GM23338 (cell line): ENCODE data around the gene TAS2R19. TPM values are rescaled to one million over a fixed set of nuclear protein-coding genes. Genes with fewer than 3 reads are reported as not detected.

Experiments
- ATAC-seq: fragments of 200-7000 bp; cut with Tn5 transposase; 3 replicates; pipeline ENCODE4 v1.9.1; 2020
- DNase-seq: peaks from one replicate; pipeline ENCODE4 v3.0.0-alpha.2; 2015; ENCODE audit warnings: low spot score
- H2AFZ ChIP-seq: fragments of 200-600 bp; sonication (generic); 2 replicates; pipeline ENCODE4 v1.8.0; 2016; ENCODE audit warnings: antibody characterized with exemption, mild to moderate bottlenecking, moderate library complexity
- H3F3A ChIP-seq: fragments of 200-600 bp; sonication (generic); replicated peaks from 2 replicates; pipeline ENCODE4 v1.8.0; 2017; ENCODE audit warnings: antibody characterized with exemption, mixed run types, low read depth
- H3K27ac ChIP-seq: fragments of 200-600 bp; sonication (generic); 2 replicates; pipeline ENCODE4 v1.6.1; 2016; ENCODE audit warnings: low read depth
- H3K27me3 ChIP-seq: fragments of 200-600 bp; sonication (generic); 2 replicates; pipeline ENCODE4 v1.8.0; 2016; ENCODE audit warnings: mild to moderate bottlenecking, mixed run types, moderate library complexity; ENCODE audit not compliant: insufficient read depth
- H3K36me3 ChIP-seq: fragments of 200-600 bp; sonication (generic); 2 replicates; pipeline ENCODE4 v1.8.0; 2016; ENCODE audit warnings: mild to moderate bottlenecking; ENCODE audit not compliant: insufficient read depth
- H3K4me1 ChIP-seq: fragments of 200-600 bp; sonication (generic); 2 replicates; pipeline ENCODE4 v1.8.0; 2016; ENCODE audit warnings: mild to moderate bottlenecking, moderate library complexity; ENCODE audit not compliant: insufficient read depth
- H3K4me2 ChIP-seq: fragments of 200-600 bp; sonication (generic); 2 replicates; pipeline ENCODE4 v1.7.1; 2017; ENCODE audit warnings: mixed run types
- H3K4me3 ChIP-seq: fragments of 200-600 bp; sonication (generic); 2 replicates; pipeline ENCODE4 v1.6.1; 2016; ENCODE audit warnings: mixed run types
- H3K79me2 ChIP-seq: fragments of 200-600 bp; sonication (generic); replicated peaks from 2 replicates; pipeline ENCODE4 v1.8.0; 2017; ENCODE audit warnings: mild to moderate bottlenecking; ENCODE audit not compliant: insufficient read depth
- H3K9me2 ChIP-seq: fragments of 200-600 bp; sonication (generic); 2 replicates; pipeline ENCODE4 v1.8.0; 2017; ENCODE audit not compliant: insufficient read depth
- H4K20me1 ChIP-seq: fragments of 200-600 bp; sonication (generic); replicated peaks from 2 replicates; pipeline ENCODE4 v1.8.0; 2017; ENCODE audit warnings: mild to moderate bottlenecking; ENCODE audit not compliant: insufficient read depth
- H3K27ac Mint-ChIP-seq: 2 replicates; pipeline ENCODE4 v1.8.0; 2020; ENCODE audit warnings: inconsistent platforms, mild to moderate bottlenecking, moderate library complexity, mixed read lengths
- H3K27me3 Mint-ChIP-seq: 3 replicates; pipeline ENCODE4 v1.8.0; 2022; ENCODE audit warnings: low read depth, mild to moderate bottlenecking, moderate library complexity, mixed read lengths, inconsistent platforms; ENCODE audit not compliant: insufficient read depth, poor library complexity
- H3K36me3 Mint-ChIP-seq: 3 replicates; pipeline ENCODE4 v1.8.0; 2021; ENCODE audit warnings: low read depth, mild to moderate bottlenecking, inconsistent platforms, moderate library complexity, mixed read lengths
- H3K4me1 Mint-ChIP-seq: 3 replicates; pipeline ENCODE4 v1.8.0; 2020; ENCODE audit warnings: mild to moderate bottlenecking, inconsistent platforms, mixed read lengths
- H3K4me3 Mint-ChIP-seq: 3 replicates; pipeline ENCODE4 v1.8.0; 2021; ENCODE audit warnings: moderate library complexity, mild to moderate bottlenecking, inconsistent platforms, mixed read lengths
- H3K9me3 Mint-ChIP-seq: 3 replicates; pipeline ENCODE4 v1.8.0; 2020; ENCODE audit warnings: moderate library complexity, mild to moderate bottlenecking, inconsistent platforms, mixed read lengths
- CREB1 ChIP-seq: fragments of 250-450 bp; sonication (Bioruptor Pico); IDR thresholded peaks from 2 replicates; pipeline ENCODE4 v1.5.0; 2020; ENCODE audit warnings: low read depth, mild to moderate bottlenecking, moderate library complexity
- CTCF ChIP-seq, 2 experiments: fragments of 200-600 bp in 1 of 2; sonication (generic) in 1 of 2; conservative IDR thresholded peaks; 2 replicates each; pipeline versions ENCODE4 v1.5.1 to v1.6.1; 2016 to 2017; ENCODE audit warnings: antibody characterized with exemption in 2 of 2, low read depth in 2 of 2, mild to moderate bottlenecking in 2 of 2, moderate library complexity in 1 of 2
- ETS1 ChIP-seq: IDR thresholded peaks from 2 replicates; pipeline ENCODE4 v1.6.1; 2016; ENCODE audit warnings: antibody characterized with exemption
- EZH2 ChIP-seq: fragments of 200-600 bp; sonication (generic); IDR thresholded peaks from one replicate; pipeline ENCODE4 v1.8.0; 2017; ENCODE audit warnings: antibody characterized with exemption, mild to moderate bottlenecking, low read depth; ENCODE audit not compliant: unreplicated experiment
- EZH2phosphoT487 ChIP-seq: fragments of 200-600 bp; sonication (generic); IDR thresholded peaks from one replicate; pipeline ENCODE4 v1.8.1; 2018; ENCODE audit warnings: antibody characterized with exemption; ENCODE audit not compliant: unreplicated experiment
- JUNB ChIP-seq: IDR thresholded peaks from one replicate; pipeline ENCODE4 v1.6.1; 2016; ENCODE audit warnings: antibody characterized with exemption; ENCODE audit not compliant: unreplicated experiment
- NANOG ChIP-seq: IDR thresholded peaks from 2 replicates; pipeline ENCODE4 v1.6.1; 2016; ENCODE audit warnings: antibody characterized with exemption, borderline replicate concordance
- POLR2AphosphoS5 ChIP-seq: IDR thresholded peaks from 2 replicates; pipeline ENCODE4 v1.6.1; 2016; ENCODE audit warnings: antibody characterized with exemption, low read depth
- REST ChIP-seq: IDR thresholded peaks from one replicate; pipeline ENCODE4 v1.6.1; 2018; ENCODE audit warnings: antibody characterized with exemption; ENCODE audit not compliant: unreplicated experiment
- STAT1 ChIP-seq: IDR thresholded peaks from one replicate; pipeline ENCODE4 v1.6.1; 2016; ENCODE audit warnings: antibody characterized with exemption; ENCODE audit not compliant: unreplicated experiment
- ZNF114 ChIP-seq: fragments of 250-450 bp; sonication (Bioruptor Pico); IDR thresholded peaks from 2 replicates; pipeline ENCODE4 v1.5.0; 2020; ENCODE audit warnings: mild to moderate bottlenecking, moderate library complexity
- ZNF331 ChIP-seq: fragments of 250-450 bp; sonication (Bioruptor Pico); IDR thresholded peaks from 2 replicates; pipeline ENCODE4 v1.5.0; 2020; ENCODE audit warnings: low read depth, mild to moderate bottlenecking, moderate library complexity
- ZNF462 ChIP-seq: fragments of 250-450 bp; sonication (Bioruptor Pico); IDR thresholded peaks from 2 replicates; pipeline ENCODE4 v1.5.0; 2020; ENCODE audit warnings: mild to moderate bottlenecking, moderate library complexity
- polyA plus RNA-seq: library from polyadenylated mRNA; unstranded; fragments of >200 nt; fragmentation: Nextera tagmentation; extraction: Ambion mirVana; gene quantifications from 2 replicates; pipeline ENCODE4 v1.2.1, GENCODE V29; 2016
- total RNA-seq: library from RNA; depleted of rRNA; stranded (reverse); fragments of >200 nt; shearing (Covaris generic); gene quantifications from 2 replicates; pipeline ENCODE4 v1.2.3, GENCODE V29; 2014

Gene TAS2R19
- total and polyA plus RNA-seq, 2 experiments from 2014 or later: 0.21 to 8.6 TPM

GRCh38 chr12:11007608-11008007 is 14.8 kb downstream of the TAS2R19 start (continued):
- no peak for TF ChIP-seq CREB1 (CRISPR knock-in tag)
- no peak for TF ChIP-seq JUNB
- TF ChIP-seq STAT1: no peak
- no peak for TF ChIP-seq ZNF114 (CRISPR knock-in tag)
- no peak for TF ChIP-seq POLR2AphosphoS5
- TF ChIP-seq ZNF331 (CRISPR knock-in tag): no peak
- TF ChIP-seq NANOG: no peak
- TF ChIP-seq REST: no peak
- TF ChIP-seq EZH2phosphoT487: no peak

GRCh38 chr12:10998204-10998603 is 24.2 kb downstream of the TAS2R19 start, which contains the start of gene TAS2R20:
TAS2R20 (minus strand) TSS chr12:10998304; CDS start chr12:10997875, 429 bp downstream.
- Histone ChIP-seq H3K27me3 (no peaks in the 10 kb centered on the region), H3K36me3 (no peaks in the 10 kb centered on the region; the same call in 1 of the 2 replicates), H3K79me2 (no peaks in the 10 kb centered on the region), H3K4me1 (no peaks in the 10 kb centered on the region), H3F3A (no peaks in the 10 kb centered on the region), H4K20me1 (no peaks in the 10 kb centered on the region), H3K9me2 (no peaks in the 10 kb centered on the region), H3K4me2 (no peak within 1 kb of the TSS), H3K4me3 (no peak within 1 kb of the TSS), H2AFZ (no peak within 1 kb of the TSS), H3K27ac (no peak within 1 kb of the TSS)
- Mint-ChIP-seq H3K36me3 (peaks cover 2% of the 10 kb centered on the region; the same call in 2 of the 3 replicates), H3K4me3 (no peak within 1 kb of the TSS), H3K9me3 (no peaks in the 10 kb centered on the region), H3K27me3 (no peaks in the 10 kb centered on the region), H3K27ac (no peak within 1 kb of the TSS), H3K4me1 (no peaks in the 10 kb centered on the region)
- DNase-seq (no peak), ATAC-seq (no peak)
- TF ChIP-seq ETS1 (no peak), CTCF (conservative IDR thresholded peaks at IDR 0.05; ENCODE audit: low read depth in 2 of 2) (no peak), POLR2AphosphoS5 (no peak), ZNF462 (CRISPR knock-in tag) (no peak), ZNF331 (CRISPR knock-in tag) (no peak), ZNF114 (CRISPR knock-in tag) (no peak), EZH2 (no peak), NANOG (no peak), JUNB (no peak), STAT1 (no peak)
